M059J (cell line): Measurements from ENCODE around the gene CA10. TPM values are rescaled to one million over a fixed set of nuclear protein-coding genes. Genes with fewer than 3 reads are reported as not detected.

Source experiments
- DNase-seq: peaks from one replicate; pipeline ENCODE4 v3.0.0-alpha.2; 2012; ENCODE audit warnings: low read depth
- total RNA-seq: library from RNA; depleted of rRNA; stranded (reverse); fragments of >200 nt; shearing (Covaris generic); gene quantifications from 2 replicates; pipeline ENCODE4 v1.2.3, GENCODE V29; 2014; rRNA removed

CA10 gene
- total RNA-seq, result not detected in 2 replicates

DNA sequence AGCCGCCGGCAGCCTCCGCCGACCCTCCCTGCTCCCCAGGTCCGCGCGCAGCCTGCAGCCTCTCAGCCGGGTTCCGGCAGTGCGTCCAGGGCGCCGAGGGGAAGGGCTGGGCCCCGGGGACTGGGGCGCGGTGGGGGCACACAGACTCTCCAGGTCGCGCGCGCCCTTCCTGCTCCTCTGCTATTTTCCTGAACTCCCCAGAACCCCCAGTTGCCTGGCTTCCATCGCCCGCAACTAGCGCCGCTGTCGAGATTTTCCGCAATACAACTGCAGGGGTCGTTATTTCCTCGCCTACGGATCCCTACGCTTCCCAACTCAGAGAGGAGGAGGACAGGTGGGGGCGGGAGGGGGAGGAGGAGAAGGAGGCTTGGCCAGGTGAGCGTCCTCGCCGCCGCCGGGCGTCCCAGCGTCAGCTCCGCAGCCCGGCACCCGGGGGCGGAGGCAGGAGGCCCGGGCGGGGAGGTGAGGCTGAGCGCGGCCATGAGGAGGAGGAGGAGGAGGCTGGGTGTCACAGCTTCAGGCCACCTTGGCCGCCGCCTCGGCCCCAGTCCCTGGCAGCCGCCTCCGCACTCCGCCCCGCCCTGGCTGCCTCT lies at the start of gene CA10:
CA10 (minus strand) TSS at position 265 of the 593 bp plus-strand sequence.
- no peak for DNase-seq

DNA sequence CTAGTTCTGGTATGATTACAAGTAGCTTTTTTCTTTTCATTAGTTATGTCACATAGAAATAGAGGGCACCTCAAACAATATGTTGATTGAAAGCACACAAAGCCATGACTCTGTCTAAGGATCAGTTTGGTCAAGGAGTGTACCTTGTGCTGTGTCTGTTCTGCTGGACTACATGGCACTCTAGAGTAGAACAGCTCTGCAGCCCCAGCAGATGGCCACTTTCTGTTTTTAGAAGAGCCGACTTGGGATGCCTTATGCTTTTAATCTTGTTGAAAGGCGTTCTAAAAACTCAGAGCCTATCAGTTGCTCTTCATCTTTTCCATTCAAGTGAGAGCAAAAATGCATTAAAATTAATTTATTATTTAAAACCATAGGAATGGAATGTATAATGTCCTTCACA lies 49.3 kb upstream of the CA10 start:
- DNase-seq, result no peak

GRCh38 chr17:52202520-52203080 lies 44.1 kb upstream of the CA10 start:
- DNase-seq, result no peak

DNA sequence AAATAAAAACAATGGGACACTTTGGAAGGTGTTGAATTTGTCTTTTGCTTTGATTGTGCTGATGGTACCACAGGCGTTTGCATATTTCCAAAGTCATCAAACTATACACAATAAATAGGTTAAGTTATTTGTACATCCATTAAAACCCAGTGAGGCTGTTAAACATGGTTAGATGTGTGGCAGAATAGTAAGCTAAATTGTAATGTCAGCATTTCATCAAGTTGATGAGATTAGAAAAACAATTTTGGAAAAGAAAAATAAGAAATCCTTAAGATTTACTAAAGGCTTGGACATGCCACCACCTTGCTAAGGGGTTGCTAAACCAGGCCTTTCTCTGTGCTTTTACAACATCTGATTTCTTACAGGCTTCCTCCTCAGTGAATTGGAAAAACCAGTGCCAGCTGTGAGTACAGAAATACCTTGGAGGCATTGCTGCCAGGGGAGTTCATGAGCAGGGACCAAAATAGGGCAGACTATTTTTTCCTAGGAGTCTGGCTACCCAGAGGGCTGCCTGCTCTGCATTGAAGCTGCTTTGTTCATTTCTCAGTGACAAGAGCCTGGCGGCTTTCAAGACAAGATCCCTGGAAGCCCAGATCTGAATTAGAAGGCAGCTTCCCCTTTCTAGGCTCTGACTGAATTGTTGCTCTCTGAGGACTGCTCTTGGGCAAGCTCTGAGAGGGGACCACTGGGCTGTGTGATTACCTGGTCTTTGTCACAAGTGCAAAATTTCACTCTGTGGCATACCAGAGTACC lies 43.4 kb upstream of the CA10 start:
- DNase-seq, result no peak

GRCh38 chr17:52191491-52191890 lies 33.0 kb upstream of the CA10 start:
- DNase-seq, result no peak

DNA sequence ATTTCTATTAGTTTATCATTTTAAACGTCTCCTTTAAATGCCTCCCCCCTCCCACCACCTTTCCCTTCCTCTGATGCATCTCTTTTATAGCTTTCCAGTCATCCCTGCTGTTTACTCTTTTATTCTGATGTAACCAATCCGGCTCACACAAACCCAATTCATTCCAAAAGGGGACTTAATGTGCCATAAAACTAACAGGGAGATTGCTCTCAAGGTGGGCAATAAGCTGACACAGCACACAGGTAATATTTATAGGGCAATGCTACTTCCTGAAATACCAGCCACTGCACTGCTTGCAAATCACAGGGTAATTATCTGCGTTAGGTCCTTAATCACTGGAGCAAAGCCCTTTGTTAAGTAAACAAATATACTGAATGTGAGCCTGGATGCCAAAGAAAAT lies 23.3 kb upstream of the CA10 start:
- no peak for DNase-seq

- no peak for DNase-seq
Measured at GRCh38 chr17:52178012-52178411, 19.5 kb upstream of the CA10 start.

DNA sequence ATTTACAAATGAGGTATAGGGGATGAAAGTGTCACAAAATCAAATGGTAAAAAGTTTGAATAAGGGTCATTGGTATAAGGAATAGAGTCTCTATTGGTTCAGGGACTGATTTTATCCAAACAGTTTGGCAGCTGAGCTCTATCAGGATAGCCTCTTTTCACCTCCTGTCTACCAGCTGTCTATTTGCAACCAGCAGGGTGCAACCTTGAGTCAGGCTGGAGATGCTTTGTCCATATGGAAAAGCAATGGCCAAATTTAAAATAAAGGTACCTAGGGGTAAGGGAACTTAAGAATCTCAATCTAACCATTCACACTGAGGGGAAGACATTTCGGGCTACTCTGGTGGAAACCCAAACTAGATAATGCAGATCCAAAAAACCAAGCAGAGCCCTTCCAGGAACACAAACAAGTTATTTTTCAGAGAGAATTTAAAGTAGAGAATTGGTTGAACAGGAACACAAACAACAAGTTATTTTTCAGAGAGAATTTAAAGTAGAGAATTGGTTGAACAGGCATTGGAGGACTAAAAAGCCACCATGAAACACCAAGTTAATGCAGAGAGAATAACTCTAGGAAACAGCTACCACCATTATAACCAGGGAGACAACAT lies 12.6 kb upstream of the CA10 start:
- peak; percentile 8 for DNase-seq

- no peak for DNase-seq
Measured at GRCh38 chr17:52160136-52160567, 1.6 kb upstream of the CA10 start.

DNA sequence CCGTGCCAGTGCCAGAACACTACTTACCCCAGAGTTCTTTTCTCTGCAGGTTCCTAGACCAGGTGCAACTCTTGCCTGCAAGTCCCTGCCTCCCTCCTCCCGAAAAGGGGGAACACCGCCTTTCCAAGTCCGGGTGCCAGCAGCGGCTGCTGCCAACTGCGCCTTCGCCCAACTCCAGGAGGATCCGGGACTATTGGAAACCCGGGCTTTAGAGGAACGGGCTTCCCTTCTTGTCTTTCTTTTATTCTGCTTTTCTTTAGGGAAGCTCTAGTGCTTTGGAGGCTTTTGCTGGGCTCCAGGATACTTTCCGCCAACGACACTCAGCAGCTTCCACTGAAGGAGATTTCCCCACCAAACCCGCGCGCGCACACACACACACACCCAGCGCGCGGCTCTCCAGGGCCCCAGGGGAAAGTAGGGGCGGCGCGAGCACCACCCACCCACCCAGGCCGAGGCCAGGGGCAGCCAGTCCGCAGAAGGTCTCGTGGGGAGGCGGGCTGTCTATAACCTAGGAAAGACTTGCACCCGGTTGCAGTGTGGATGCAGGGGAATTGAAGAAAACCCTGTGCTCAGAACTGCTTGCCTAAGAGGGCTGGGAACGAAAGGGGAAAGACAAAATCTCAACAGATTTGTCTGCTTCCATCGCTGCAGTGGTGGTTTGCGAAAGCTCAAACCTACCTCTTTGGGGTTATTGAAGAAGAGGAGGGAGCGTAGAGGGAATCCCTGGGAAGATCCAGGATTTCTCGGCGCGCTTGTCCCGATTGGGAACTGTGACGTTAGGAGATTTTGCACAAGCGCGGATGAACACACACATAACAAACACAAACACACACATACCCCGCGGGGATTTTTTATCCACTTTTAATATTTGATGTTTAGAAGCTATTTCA lies 977 bp upstream of the CA10 start:
- no peak for DNase-seq

GRCh38 chr17:52157603-52158449 lies 688 bp downstream of the CA10 start:
- no peak for DNase-seq

GRCh38 chr17:52156576-52157570 lies 1.6 kb downstream of the CA10 start:
- DNase-seq, result no peak

- no peak for DNase-seq
Measured at GRCh38 chr17:52155301-52155700, 3.2 kb downstream of the CA10 start.

DNA sequence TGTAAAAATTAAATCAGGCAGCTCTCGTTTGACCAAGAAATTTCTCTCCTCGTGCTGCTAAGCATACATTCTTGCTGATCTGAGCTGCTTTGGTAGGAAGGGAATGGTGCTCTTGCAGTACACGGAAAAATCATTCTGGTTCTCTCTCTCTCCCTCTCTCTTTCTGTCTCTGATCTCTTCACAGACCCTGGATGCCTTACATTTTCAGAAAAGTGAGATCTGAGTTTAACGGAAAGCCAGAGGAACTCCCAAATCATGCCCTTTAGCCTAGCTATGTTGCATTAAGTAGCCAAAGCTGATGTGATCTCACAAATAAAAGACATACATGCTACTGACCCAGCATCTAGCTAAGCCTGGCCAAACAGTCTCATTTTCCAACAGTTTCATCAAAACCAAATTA lies 4.0 kb downstream of the CA10 start:
- DNase-seq, result no peak

GRCh38 chr17:52150935-52151334 lies 7.6 kb downstream of the CA10 start:
- DNase-seq, result no peak

DNA sequence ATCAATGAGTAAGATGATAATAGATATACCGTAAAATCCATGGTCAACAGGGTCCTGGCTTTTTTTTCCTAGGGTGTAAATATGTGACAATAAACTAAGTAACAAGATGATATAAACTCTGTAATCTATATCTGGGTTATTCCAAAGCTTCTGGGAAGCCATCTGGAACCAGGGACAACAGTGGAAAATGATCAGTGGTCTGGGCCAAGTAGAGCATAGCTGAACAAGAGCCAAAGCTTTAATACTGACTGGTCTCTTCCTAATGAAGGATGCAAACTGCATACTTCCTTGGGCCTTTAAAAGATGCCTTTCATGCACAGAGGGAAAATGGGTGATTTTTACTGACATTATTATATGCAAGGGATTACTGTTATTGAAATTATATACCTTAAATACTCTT lies 8.9 kb downstream of the CA10 start:
- DNase-seq, result no peak

DNA sequence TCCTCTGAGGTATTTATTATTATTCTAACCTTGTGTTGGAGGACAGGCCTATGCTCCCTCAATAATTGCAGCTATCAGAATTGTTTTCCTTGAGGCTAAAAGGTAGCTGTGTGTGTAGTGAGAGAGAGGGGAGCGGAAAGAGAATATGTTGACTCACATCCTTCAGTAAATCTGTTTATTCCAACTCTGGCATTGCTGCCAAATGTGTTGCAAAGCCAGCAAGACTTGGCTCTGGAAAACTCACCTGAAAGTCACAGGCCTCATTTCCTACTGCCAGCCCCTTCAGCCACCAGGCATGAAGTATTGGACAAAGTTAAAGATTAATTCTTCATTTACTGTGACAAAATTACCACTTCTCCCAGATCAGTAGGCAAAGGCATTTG lies 9.6 kb downstream of the CA10 start:
- DNase-seq, result peak; percentile 69

GRCh38 chr17:52148288-52148968 lies 10.1 kb downstream of the CA10 start:
- DNase-seq, result peak; percentile 18

- peak; percentile 66 for DNase-seq
Measured at GRCh38 chr17:52147872-52148271, 10.6 kb downstream of the CA10 start.
